Panc1 (cell line): ENCODE data around the gene TGIF2. TPM values are rescaled to one million over a fixed set of nuclear protein-coding genes. Genes with fewer than 3 reads are reported as not detected.

ENCODE experiments used
- ATAC-seq: fragments of 200-7000 bp; cut with Tn5 transposase; 2 replicates; pipeline ENCODE4 v1.9.1; 2020; ENCODE audit warnings: mild to moderate bottlenecking, moderate library complexity
- BruUV-seq: library from RNA; stranded (reverse); fragments of 400-500 nt; replicated peaks from 2 replicates; lab custom pipeline; 2021; lab: Mats Ljungman, UMichigan
- CTCF ChIA-PET: fragments of 300-600 bp; sonication (Branson Sonifier 250); formaldehyde crosslinking; loops from one replicate; lab custom pipeline; 2022; ENCODE audit warnings: antibody characterized with exemption; lab: Charles Lee
- POLR2A ChIA-PET: fragments of 300-600 bp; sonication (Branson Sonifier 250); formaldehyde crosslinking; loops from one replicate; lab custom pipeline; 2022; ENCODE audit warnings: antibody characterized with exemption; lab: Charles Lee
- DNase-seq: peaks from one replicate; pipeline ENCODE4 v3.0.0-alpha.2; 2010; ENCODE audit warnings: low read depth, low spot score
- H3K27ac ChIP-seq: 2 replicates; pipeline ENCODE4 v1.5.1; 2011; ENCODE audit warnings: mild to moderate bottlenecking, low read length, inconsistent platforms
- H3K27me3 ChIP-seq: fragments of 200-500 bp; sonication (Bioruptor generic); 2 replicates; pipeline ENCODE4 v1.6.0; 2014; ENCODE audit warnings: low read length, inconsistent platforms; ENCODE audit not compliant: control insufficient read depth, insufficient read depth
- H3K36me3 ChIP-seq: fragments of 200-500 bp; sonication (Bioruptor generic); 2 replicates; pipeline ENCODE4 v1.5.1; 2014; ENCODE audit warnings: inconsistent platforms, mild to moderate bottlenecking, low read length, moderate library complexity; ENCODE audit not compliant: control insufficient read depth, insufficient read depth
- H3K4me1 ChIP-seq: 2 replicates; pipeline ENCODE4 v1.5.1; 2011; ENCODE audit warnings: inconsistent platforms, mild to moderate bottlenecking, low read length, moderate library complexity; ENCODE audit not compliant: control insufficient read depth, insufficient read depth
- H3K4me3 ChIP-seq, 2 experiments: 2 replicates each; pipeline ENCODE4 v1.5.1; 2011 to 2012; ENCODE audit warnings: low read depth in 2 of 2, low read length in 2 of 2, mild to moderate bottlenecking in 2 of 2, inconsistent platforms in 1 of 2, moderate library complexity in 1 of 2
- H3K9me3 ChIP-seq: fragments of 200-500 bp; sonication (Bioruptor generic); 2 replicates; pipeline ENCODE4 v1.5.1; 2014; ENCODE audit warnings: low read depth, mild to moderate bottlenecking, inconsistent platforms, low read length, moderate library complexity; ENCODE audit not compliant: control insufficient read depth, insufficient read depth
- CTCF ChIP-seq: fragments of 450-650 bp; IDR thresholded peaks from 2 replicates; pipeline ENCODE4 v1.5.1; 2017; ENCODE audit warnings: mild to moderate bottlenecking
- POLR2AphosphoS5 ChIP-seq: IDR thresholded peaks from 2 replicates; pipeline ENCODE4 v1.6.1; 2012; ENCODE audit warnings: mild to moderate bottlenecking, low read depth, low read length, moderate library complexity
- REST ChIP-seq, 2 experiments: IDR thresholded peaks; 2 replicates each; pipeline ENCODE4 v1.6.1; 2011 to 2012; ENCODE audit warnings: low read depth in 2 of 2, control low read depth in 1 of 2, low read length in 1 of 2, mild to moderate bottlenecking in 1 of 2, moderate library complexity in 1 of 2; ENCODE audit not compliant: insufficient read depth in 1 of 2
- SIN3A ChIP-seq: IDR thresholded peaks from 2 replicates; pipeline ENCODE4 v1.6.1; 2012; ENCODE audit warnings: low read depth, mild to moderate bottlenecking, low read length, moderate library complexity, borderline replicate concordance; ENCODE audit not compliant: insufficient read depth
- TCF7L2 ChIP-seq: IDR thresholded peaks from 2 replicates; pipeline ENCODE4 v1.6.1; 2011; ENCODE audit warnings: mild to moderate bottlenecking, low read depth, low read length, inconsistent platforms
- in situ Hi-C: cut with HindIII; loops from 2 replicates; pipeline ENCODE4 v1.10.0; 2016; ENCODE audit warnings: low sequenced_read_pairs, low pct_unique_long_range_greater_than_20kb
- intact Hi-C: fragments of 100-400 bp; cut with micrococcal nuclease; formaldehyde crosslinking; loops from one replicate; pipeline ENCODE4 v1.10.0; 2022; ENCODE audit not compliant: unreplicated experiment
- total RNA-seq: library from RNA; stranded (reverse); gene quantifications from one replicate; pipeline ENCODE4 v1.2.1, GENCODE V29; 2021; ENCODE audit not compliant: unreplicated experiment

The TGIF2 gene
- total RNA-seq, 1 experiment from 2014 or later = 18.0 TPM

- Histone ChIP-seq H3K27me3 (no peaks in the 10 kb centered on the region), H3K27ac (peak overlapping the region; percentile 12; the same call in 1 of the 2 replicates), H3K9me3 (no peaks in the 10 kb centered on the region), H3K4me1 (peaks cover 15% of the 10 kb centered on the region), H3K4me3 (peak overlapping the region in 1 of 2 experiments; percentile 59; a peak in 2 of 4 replicates), H3K36me3 (no peaks in the 10 kb centered on the region)
- in situ Hi-C loops (no loop called here), intact Hi-C loops (no loop called here)
- BruUV-seq = no TSS peak
- TF ChIP-seq POLR2AphosphoS5 (no peak), CTCF (no peak), REST (IDR thresholded peaks at IDR 0.05; ENCODE audit: insufficient read depth in 1 of 2, low read depth in 2 of 2, low read length in 1 of 2) (no peak), SIN3A (no peak), TCF7L2 (no peak)
- POLR2A ChIA-PET = no interaction called here
- no peak for ATAC-seq
- CTCF ChIA-PET = interaction anchor here (0.6 to 0.9 kb wide), 2 partner anchors 26 to 50 kb away, joined by 3 to 5 read pairs; no protein-coding TSS in a partner anchor
- DNase-seq = no peak
These were observed 30.7 kb upstream of the TGIF2 start for GRCh38 chr20:36542516-36543183.

GRCh38 chr20:36543184-36544133 lies 29.9 kb upstream of the TGIF2 start:
- Histone ChIP-seq H3K4me1 (peaks cover 15% of the 10 kb centered on the region), H3K27ac (no peak overlapping the region), H3K27me3 (no peaks in the 10 kb centered on the region), H3K9me3 (no peaks in the 10 kb centered on the region), H3K36me3 (no peaks in the 10 kb centered on the region), H3K4me3 (no peak overlapping the region)
- ATAC-seq = no peak
- BruUV-seq = no TSS peak
- no peak for TF ChIP-seq SIN3A
- no peak for TF ChIP-seq TCF7L2
- TF ChIP-seq POLR2AphosphoS5 = no peak
- no peak for TF ChIP-seq CTCF
- no peak for TF ChIP-seq REST (IDR thresholded peaks at IDR 0.05; ENCODE audit: insufficient read depth in 1 of 2, low read depth in 2 of 2, low read length in 1 of 2)
- ChIA-PET CTCF (interaction anchor here (0.7 kb wide), 1 partner anchor 60 kb away, joined by 3 read pairs; no protein-coding TSS in a partner anchor), POLR2A (no interaction called here)
- intact Hi-C loops (no loop called here), in situ Hi-C loops (no loop called here)
- DNase-seq = no peak
